H9 (cell line): ENCODE data around the gene TUBA8. TPM values are rescaled to one million over a fixed set of nuclear protein-coding genes. Genes with fewer than 3 reads are reported as not detected.

Experiments used
- DNase-seq: peaks from one replicate; pipeline ENCODE4 v3.0.0-alpha.2; 2017
- H2AFZ ChIP-seq: one replicate; pipeline ENCODE4 v1.6.1; 2013; ENCODE audit warnings: mild to moderate bottlenecking, low read length, control low read depth, moderate library complexity
- H2AK5ac ChIP-seq: 2 replicates; pipeline ENCODE4 v1.6.1; 2013; ENCODE audit warnings: low read length, control low read depth, mixed read lengths; ENCODE audit not compliant: insufficient read length
- H2BK120ac ChIP-seq: one replicate; pipeline ENCODE4 v1.6.1; 2013; ENCODE audit warnings: low read depth, mild to moderate bottlenecking, low read length, control low read depth, inconsistent platforms; ENCODE audit not compliant: poor library complexity, severe bottlenecking
- H2BK12ac ChIP-seq: 2 replicates; pipeline ENCODE4 v1.6.1; 2013; ENCODE audit warnings: low read length, control low read depth, mixed read lengths, low read depth; ENCODE audit not compliant: insufficient read length
- H2BK15ac ChIP-seq: 2 replicates; pipeline ENCODE4 v1.6.1; 2013; ENCODE audit warnings: low read depth, low read length, control low read depth
- H2BK20ac ChIP-seq: one replicate; pipeline ENCODE4 v1.6.1; 2013; ENCODE audit warnings: low read depth, mild to moderate bottlenecking, low read length, control low read depth, inconsistent platforms; ENCODE audit not compliant: poor library complexity, severe bottlenecking
- H2BK5ac ChIP-seq: 2 replicates; pipeline ENCODE4 v1.6.1; 2013; ENCODE audit warnings: low read length, control low read depth, mixed read lengths; ENCODE audit not compliant: insufficient read length
- H3K14ac ChIP-seq: 2 replicates; pipeline ENCODE4 v1.6.1; 2013; ENCODE audit warnings: low read length, control low read depth; ENCODE audit not compliant: insufficient read depth
- H3K18ac ChIP-seq: 2 replicates; pipeline ENCODE4 v1.6.1; 2013; ENCODE audit warnings: low read depth, mild to moderate bottlenecking, mixed read lengths, low read length, control low read depth; ENCODE audit not compliant: insufficient read length
- H3K23ac ChIP-seq: 2 replicates; pipeline ENCODE4 v1.6.1; 2013; ENCODE audit warnings: low read length, control low read depth, mixed read lengths, low read depth; ENCODE audit not compliant: insufficient read length
- H3K23me2 ChIP-seq: 2 replicates; pipeline ENCODE4 v1.6.1; 2013; ENCODE audit warnings: low read depth, mild to moderate bottlenecking, mixed read lengths, low read length, control low read depth; ENCODE audit not compliant: insufficient read length, poor library complexity, severe bottlenecking
- H3K27ac ChIP-seq: 2 replicates; pipeline ENCODE4 v1.5.1; 2013; ENCODE audit warnings: low read length, control low read depth, mixed read lengths, low read depth; ENCODE audit not compliant: insufficient read length
- H3K27me3 ChIP-seq: 2 replicates; pipeline ENCODE4 v1.6.1; 2013; ENCODE audit warnings: low read length, control low read depth, inconsistent platforms; ENCODE audit not compliant: insufficient read depth
- H3K4ac ChIP-seq: 2 replicates; pipeline ENCODE4 v1.6.1; 2013; ENCODE audit warnings: low read depth, mild to moderate bottlenecking, control low read depth, inconsistent platforms, low read length, moderate library complexity
- H3K4me1 ChIP-seq: 2 replicates; pipeline ENCODE4 v1.6.1; 2013; ENCODE audit warnings: low read length, control low read depth, inconsistent platforms; ENCODE audit not compliant: insufficient read depth
- H3K4me2 ChIP-seq: 2 replicates; pipeline ENCODE4 v1.6.1; 2013; ENCODE audit warnings: low read length, control low read depth, mixed read lengths; ENCODE audit not compliant: insufficient read length, insufficient read depth
- H3K56ac ChIP-seq: 2 replicates; pipeline ENCODE4 v1.6.1; 2013; ENCODE audit warnings: low read depth, mild to moderate bottlenecking, mixed read lengths, low read length, control low read depth; ENCODE audit not compliant: insufficient read length
- H3K79me1 ChIP-seq: 2 replicates; pipeline ENCODE4 v1.6.1; 2013; ENCODE audit warnings: low read depth, mild to moderate bottlenecking, moderate library complexity, low read length, control low read depth, inconsistent platforms; ENCODE audit not compliant: insufficient read depth, poor library complexity, severe bottlenecking
- H3K79me2 ChIP-seq: 2 replicates; pipeline ENCODE4 v1.6.1; 2013; ENCODE audit warnings: low read length, control low read depth, inconsistent platforms; ENCODE audit not compliant: insufficient read depth
- H3K9ac ChIP-seq: 2 replicates; pipeline ENCODE4 v1.6.1; 2013; ENCODE audit warnings: low read length, control low read depth, mixed read lengths; ENCODE audit not compliant: insufficient read length; ENCODE audit errors: extremely low read depth
- H3K9me3 ChIP-seq: one replicate; pipeline ENCODE4 v1.6.1; 2013; ENCODE audit warnings: low read depth, low read length, inconsistent platforms; ENCODE audit not compliant: control insufficient read depth
- H3T11ph ChIP-seq: one replicate; pipeline ENCODE4 v1.6.1; 2013; ENCODE audit warnings: mild to moderate bottlenecking, low read length, control low read depth, inconsistent platforms
- H4K20me1 ChIP-seq: one replicate; pipeline ENCODE4 v1.6.1; 2013; ENCODE audit not compliant: control insufficient read depth, insufficient read length, insufficient read depth
- H4K5ac ChIP-seq: 2 replicates; pipeline ENCODE4 v1.6.1; 2013; ENCODE audit warnings: low read depth, mild to moderate bottlenecking, mixed read lengths, low read length, control low read depth; ENCODE audit not compliant: insufficient read length
- H4K8ac ChIP-seq: replicated peaks from 2 replicates; pipeline ENCODE4 v1.6.1; 2013; ENCODE audit warnings: low read length, control low read depth, mixed read lengths, low read depth; ENCODE audit not compliant: insufficient read length
- H4K91ac ChIP-seq: 2 replicates; pipeline ENCODE4 v1.6.1; 2013; ENCODE audit warnings: low read depth, mild to moderate bottlenecking, moderate library complexity, mixed read lengths, low read length, control low read depth; ENCODE audit not compliant: insufficient read length
- H3K27ac Mint-ChIP-seq, 3 experiments: 2 replicates in 2 of 3; 3 replicates in 1 of 3; pipeline ENCODE4 v1.8.0; 2020 to 2021; ENCODE audit warnings: mixed read lengths in 3 of 3, mild to moderate bottlenecking in 1 of 3, moderate library complexity in 1 of 3
- H3K27me3 Mint-ChIP-seq: 2 replicates; pipeline ENCODE4 v1.8.0; 2021; ENCODE audit warnings: low read depth, mild to moderate bottlenecking, moderate library complexity, mixed read lengths
- H3K36me3 Mint-ChIP-seq, 3 experiments: 2 replicates in 2 of 3; 3 replicates in 1 of 3; pipeline ENCODE4 v1.8.0; 2020 to 2021; ENCODE audit warnings: low read depth in 3 of 3, mixed read lengths in 3 of 3; ENCODE audit not compliant: insufficient read depth in 1 of 3
- H3K4me1 Mint-ChIP-seq, 2 experiments: 2 replicates each; pipeline ENCODE4 v1.8.0; 2020; ENCODE audit warnings: mixed read lengths in 2 of 2
- H3K4me3 Mint-ChIP-seq, 2 experiments: 2 replicates in 1 of 2; 3 replicates in 1 of 2; pipeline ENCODE4 v1.8.0; 2020 to 2021; ENCODE audit warnings: mild to moderate bottlenecking in 2 of 2, mixed read lengths in 2 of 2, moderate library complexity in 1 of 2
- H3K9me3 Mint-ChIP-seq, 2 experiments: 2 replicates in 1 of 2; 3 replicates in 1 of 2; pipeline ENCODE4 v1.8.0; 2020; ENCODE audit warnings: mild to moderate bottlenecking in 2 of 2, mixed read lengths in 2 of 2, moderate library complexity in 1 of 2
- WGBS: extraction: QIAGEN DNeasy Blood & Tissue Kit; methylation state at CpG from one replicate; pipeline ENCODE4 v1.1.7; 2013; ENCODE audit warnings: missing lambda C conversion rate, low lambda C conversion rate, mixed read lengths; ENCODE audit not compliant: insufficient read length; ENCODE audit errors: extremely low coverage; 5-methylcytosine and 5-hydroxymethylcytosine counted together
- total RNA-seq: library from RNA; stranded (reverse); gene quantifications from 2 replicates; pipeline ENCODE4 v1.2.1, GENCODE V29; 2021
- TF ChIP-seq, protein P1 (sequence below): fragments of 200-600 bp; sonication (generic); conservative IDR thresholded peaks from 3 replicates; pipeline ENCODE4 v1.8.0; 2021; ENCODE audit warnings: antibody characterized with exemption, mild to moderate bottlenecking

The TUBA8 gene
- total RNA-seq, 1 experiment from 2014 or later: 2.0 TPM

DNA sequence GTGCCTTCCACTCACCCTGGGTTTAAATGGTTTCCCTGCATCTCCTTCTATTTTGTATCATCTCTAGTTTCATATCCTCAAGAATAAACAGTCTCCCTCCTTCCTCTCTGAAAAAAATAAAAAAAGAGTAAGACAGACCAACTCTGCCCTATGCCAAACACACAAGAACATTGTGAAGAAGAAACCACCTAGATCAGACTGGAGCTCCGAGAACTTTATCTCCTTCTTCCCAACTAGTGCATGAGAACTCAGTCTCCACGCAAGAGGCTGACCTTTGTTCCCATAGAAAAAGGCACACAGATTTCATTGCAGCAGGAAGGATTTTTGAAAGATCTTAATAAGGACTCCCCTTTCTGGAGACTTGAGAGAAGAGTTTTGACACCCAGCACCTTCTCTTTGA, 41.6 kb upstream of the TUBA8 start:
- Histone ChIP-seq H2BK120ac (no peak overlapping the region), H4K5ac (no peak overlapping the region), H3K9me3 (no peaks in the 10 kb centered on the region), H2BK12ac (no peak overlapping the region), H2AK5ac (no peak overlapping the region), H4K8ac (no peak overlapping the region), H2AFZ (no peak overlapping the region), H2BK5ac (no peak overlapping the region), H3K4me2 (no peak overlapping the region), H3K27me3 (no peaks in the 10 kb centered on the region), H3K23me2 (no peaks in the 10 kb centered on the region), H3K79me2 (no peaks in the 10 kb centered on the region), H3K56ac (no peak overlapping the region), H2BK15ac (no peak overlapping the region), H3K14ac (no peak overlapping the region), H2BK20ac (no peak overlapping the region), H3K9ac (no peak overlapping the region), H3K4ac (no peak overlapping the region), H3K79me1 (no peaks in the 10 kb centered on the region), H3K18ac (no peak overlapping the region), H3K4me1 (no peaks in the 10 kb centered on the region), H4K91ac (no peak overlapping the region), H3T11ph (no peak overlapping the region), H3K27ac (no peak overlapping the region), H3K23ac (no peak overlapping the region), H4K20me1 (peaks cover 2% of the 10 kb centered on the region)
- Mint-ChIP-seq H3K4me1 (peaks cover 8% of the 10 kb centered on the region in 2 experiments), H3K9me3 (no peaks in the 10 kb centered on the region; a peak in 1 of 5 replicates), H3K27ac (no peak overlapping the region), H3K4me3 (no peak overlapping the region), H3K36me3 (no peaks in the 10 kb centered on the region; a peak in 1 of 7 replicates), H3K27me3 (peaks cover 68% of the 10 kb centered on the region)
- no CpG with 5 or more reads among the region's 2 CpGs for WGBS
- TF ChIP-seq, protein P1, sequence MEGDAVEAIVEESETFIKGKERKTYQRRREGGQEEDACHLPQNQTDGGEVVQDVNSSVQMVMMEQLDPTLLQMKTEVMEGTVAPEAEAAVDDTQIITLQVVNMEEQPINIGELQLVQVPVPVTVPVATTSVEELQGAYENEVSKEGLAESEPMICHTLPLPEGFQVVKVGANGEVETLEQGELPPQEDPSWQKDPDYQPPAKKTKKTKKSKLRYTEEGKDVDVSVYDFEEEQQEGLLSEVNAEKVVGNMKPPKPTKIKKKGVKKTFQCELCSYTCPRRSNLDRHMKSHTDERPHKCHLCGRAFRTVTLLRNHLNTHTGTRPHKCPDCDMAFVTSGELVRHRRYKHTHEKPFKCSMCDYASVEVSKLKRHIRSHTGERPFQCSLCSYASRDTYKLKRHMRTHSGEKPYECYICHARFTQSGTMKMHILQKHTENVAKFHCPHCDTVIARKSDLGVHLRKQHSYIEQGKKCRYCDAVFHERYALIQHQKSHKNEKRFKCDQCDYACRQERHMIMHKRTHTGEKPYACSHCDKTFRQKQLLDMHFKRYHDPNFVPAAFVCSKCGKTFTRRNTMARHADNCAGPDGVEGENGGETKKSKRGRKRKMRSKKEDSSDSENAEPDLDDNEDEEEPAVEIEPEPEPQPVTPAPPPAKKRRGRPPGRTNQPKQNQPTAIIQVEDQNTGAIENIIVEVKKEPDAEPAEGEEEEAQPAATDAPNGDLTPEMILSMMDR: no peak
- DNase-seq: no peak
